Measurements from ENCODE around the gene TAS1R1. TPM values are rescaled to one million over a fixed set of nuclear protein-coding genes. Genes with fewer than 3 reads are reported as not detected.

The TAS1R1 gene
- polyA plus RNA-seq, 5 donors, result 0.17 to 0.54 (median 0.19) TPM; not detected in 1

GRCh38 chr1:6628971-6629479 is 73.9 kb downstream of the TAS1R1 start:
- DNase-seq, result no peak

Other genes starting within 250 kb of the TAS1R1 start
- 10 to 100 TPM; 11.7 to 17.0 (median 14.4) TPM for gene ACOT7, start 161.5 kb upstream of the TAS1R1 start, polyA plus RNA-seq (ENCODE audit: insufficient read depth in 1 of 5, insufficient read length in 5 of 5, low replicate concordance in 1 of 5)
- under 1 TPM; 0.04 to 0.24 (median 0.22) TPM for gene HES2, start 135.4 kb upstream of the TAS1R1 start, polyA plus RNA-seq (ENCODE audit: insufficient read depth in 1 of 5, insufficient read length in 5 of 5, low replicate concordance in 1 of 5)
- gene ESPN, start 130.5 kb upstream of the TAS1R1 start, polyA plus RNA-seq (ENCODE audit: insufficient read depth in 1 of 5, insufficient read length in 5 of 5, low replicate concordance in 1 of 5), result 1 to 10 TPM; 1.2 to 3.8 (median 2.4) TPM
- gene TNFRSF25, start 89.1 kb upstream of the TAS1R1 start, polyA plus RNA-seq (ENCODE audit: insufficient read depth in 1 of 5, insufficient read length in 5 of 5, low replicate concordance in 1 of 5), result 10 to 100 TPM; 16.5 to 32.9 (median 27.1) TPM
- 10 to 100 TPM; 20.0 to 33.7 (median 28.7) TPM for gene PLEKHG5, start 63.6 kb upstream of the TAS1R1 start, polyA plus RNA-seq (ENCODE audit: insufficient read depth in 1 of 5, insufficient read length in 5 of 5, low replicate concordance in 1 of 5)
- gene NOL9, start 794 bp upstream of the TAS1R1 start, polyA plus RNA-seq (ENCODE audit: insufficient read depth in 1 of 5, insufficient read length in 5 of 5, low replicate concordance in 1 of 5), result 10 to 100 TPM; 15.2 to 24.4 (median 22.4) TPM
- gene ZBTB48, start 24.7 kb downstream of the TAS1R1 start, polyA plus RNA-seq (ENCODE audit: insufficient read depth in 1 of 5, insufficient read length in 5 of 5, low replicate concordance in 1 of 5), result 10 to 100 TPM; 22.8 to 37.6 (median 32.7) TPM
- 10 to 100 TPM in 4 of 5 donors, 1 to 10 TPM in 1; 8.4 to 17.4 (median 13.2) TPM for gene KLHL21, start 47.6 kb downstream of the TAS1R1 start, polyA plus RNA-seq (ENCODE audit: insufficient read depth in 1 of 5, insufficient read length in 5 of 5, low replicate concordance in 1 of 5)
- 10 to 100 TPM; 16.1 to 21.2 (median 20.7) TPM for gene PHF13, start 58.4 kb downstream of the TAS1R1 start, polyA plus RNA-seq (ENCODE audit: insufficient read depth in 1 of 5, insufficient read length in 5 of 5, low replicate concordance in 1 of 5)
- gene THAP3, start 69.6 kb downstream of the TAS1R1 start, polyA plus RNA-seq (ENCODE audit: insufficient read depth in 1 of 5, insufficient read length in 5 of 5, low replicate concordance in 1 of 5), result 10 to 100 TPM; 13.1 to 24.1 (median 17.8) TPM
- gene DNAJC11, start 146.5 kb downstream of the TAS1R1 start, polyA plus RNA-seq (ENCODE audit: insufficient read depth in 1 of 5, insufficient read length in 5 of 5, low replicate concordance in 1 of 5), result 10 to 100 TPM; 41.1 to 46.5 (median 45.7) TPM
- 10 to 100 TPM; 41.0 to 56.5 (median 48.5) TPM for gene CAMTA1, start 230.1 kb downstream of the TAS1R1 start, polyA plus RNA-seq (ENCODE audit: insufficient read depth in 1 of 5, insufficient read length in 5 of 5, low replicate concordance in 1 of 5)